ENCODE data around the gene MTARC1.

DNA sequence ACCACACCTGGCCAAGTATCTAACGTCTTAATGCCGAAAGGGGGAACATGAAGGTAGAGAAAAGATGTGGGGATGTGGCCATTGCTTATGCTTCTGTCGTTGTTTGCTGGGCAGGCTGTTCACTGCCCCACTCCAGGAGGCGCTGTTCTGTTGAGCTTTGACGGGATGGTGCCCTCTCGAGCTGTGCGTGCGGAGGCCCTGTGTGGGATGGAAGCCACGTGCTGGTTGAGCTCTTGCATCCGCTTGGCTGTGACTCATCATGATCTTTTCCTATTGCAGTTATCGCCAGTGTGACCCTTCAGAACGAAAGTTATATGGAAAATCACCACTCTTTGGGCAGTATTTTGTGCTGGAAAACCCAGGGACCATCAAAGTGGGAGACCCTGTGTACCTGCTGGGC is 26.3 kb downstream of the MTARC1 start:
- TF ChIP-seq, protein P1, sequence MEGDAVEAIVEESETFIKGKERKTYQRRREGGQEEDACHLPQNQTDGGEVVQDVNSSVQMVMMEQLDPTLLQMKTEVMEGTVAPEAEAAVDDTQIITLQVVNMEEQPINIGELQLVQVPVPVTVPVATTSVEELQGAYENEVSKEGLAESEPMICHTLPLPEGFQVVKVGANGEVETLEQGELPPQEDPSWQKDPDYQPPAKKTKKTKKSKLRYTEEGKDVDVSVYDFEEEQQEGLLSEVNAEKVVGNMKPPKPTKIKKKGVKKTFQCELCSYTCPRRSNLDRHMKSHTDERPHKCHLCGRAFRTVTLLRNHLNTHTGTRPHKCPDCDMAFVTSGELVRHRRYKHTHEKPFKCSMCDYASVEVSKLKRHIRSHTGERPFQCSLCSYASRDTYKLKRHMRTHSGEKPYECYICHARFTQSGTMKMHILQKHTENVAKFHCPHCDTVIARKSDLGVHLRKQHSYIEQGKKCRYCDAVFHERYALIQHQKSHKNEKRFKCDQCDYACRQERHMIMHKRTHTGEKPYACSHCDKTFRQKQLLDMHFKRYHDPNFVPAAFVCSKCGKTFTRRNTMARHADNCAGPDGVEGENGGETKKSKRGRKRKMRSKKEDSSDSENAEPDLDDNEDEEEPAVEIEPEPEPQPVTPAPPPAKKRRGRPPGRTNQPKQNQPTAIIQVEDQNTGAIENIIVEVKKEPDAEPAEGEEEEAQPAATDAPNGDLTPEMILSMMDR (IDR thresholded peaks at IDR 0.05) = no peak
- TF ChIP-seq POLR2AphosphoS5 (IDR thresholded peaks at IDR 0.05) = no peak
- no peak for TF ChIP-seq POLR2A (IDR thresholded peaks at IDR 0.05)
- no peak for TF ChIP-seq EP300 (IDR thresholded peaks at IDR 0.05; ENCODE audit: low read depth)
